SK-N-SH treated with all-trans-retinoic acid at 6 μM for 48 hours (cell line): ENCODE results near the gene SH3TC2.

Source experiments
- CREB5 ChIP-seq: fragments of 250-450 bp; sonication (Bioruptor Pico); IDR thresholded peaks from 2 replicates; pipeline ENCODE4 v1.5.1; 2020; ENCODE audit warnings: low read depth, mild to moderate bottlenecking, moderate library complexity
- GLIS3 ChIP-seq: fragments of 250-450 bp; sonication (Bioruptor Pico); IDR thresholded peaks from 2 replicates; pipeline ENCODE4 v1.5.0; 2020; ENCODE audit warnings: mild to moderate bottlenecking, moderate library complexity
- ISL1 ChIP-seq: fragments of 250-450 bp; sonication (Bioruptor Pico); IDR thresholded peaks from 2 replicates; pipeline ENCODE4 v2.1.2; 2022; ENCODE audit warnings: mild to moderate bottlenecking, moderate library complexity
- PATZ1 ChIP-seq: fragments of 250-450 bp; sonication (Bioruptor Pico); IDR thresholded peaks from 2 replicates; pipeline ENCODE4 v1.8.0; 2020; ENCODE audit warnings: mild to moderate bottlenecking, moderate library complexity, borderline replicate concordance
- PPARA ChIP-seq: fragments of 250-450 bp; sonication (Bioruptor Pico); IDR thresholded peaks from 2 replicates; pipeline ENCODE4 v1.5.0; 2020; ENCODE audit warnings: mild to moderate bottlenecking, borderline replicate concordance
- TSHZ2 ChIP-seq: fragments of 250-450 bp; sonication (Bioruptor Pico); IDR thresholded peaks from 2 replicates; pipeline ENCODE4 v1.5.0; 2020; ENCODE audit warnings: mild to moderate bottlenecking, moderate library complexity
- ZFP30 ChIP-seq: fragments of 450-650 bp; formaldehyde crosslinking; IDR thresholded peaks from 2 replicates; pipeline ENCODE4 v1.5.0; 2022; ENCODE audit warnings: mild to moderate bottlenecking, moderate library complexity
- ZNF70 ChIP-seq: fragments of 450-650 bp; formaldehyde crosslinking; IDR thresholded peaks from 2 replicates; pipeline ENCODE4 v1.5.0; 2020; ENCODE audit warnings: mild to moderate bottlenecking, moderate library complexity
- ZNF8 ChIP-seq: fragments of 450-650 bp; formaldehyde crosslinking; IDR thresholded peaks from 2 replicates; pipeline ENCODE4 v1.5.0; 2020; ENCODE audit warnings: mild to moderate bottlenecking, moderate library complexity

- no peak for TF ChIP-seq ZFP30
- TF ChIP-seq ZNF70 (CRISPR knock-in tag), result no peak
- no peak for TF ChIP-seq ISL1 (CRISPR knock-in tag)
- no peak for TF ChIP-seq PATZ1 (CRISPR knock-in tag)
- TF ChIP-seq GLIS3, result no peak
- TF ChIP-seq TSHZ2 (CRISPR knock-in tag), result no peak
- no peak for TF ChIP-seq CREB5 (CRISPR knock-in tag)
- TF ChIP-seq PPARA, result no peak
- TF ChIP-seq ZNF8 (CRISPR knock-in tag), result no peak
Observed at GRCh38 chr5:148998174-148998797, 64.6 kb downstream of the SH3TC2 start.
